A204.1 (cell line): Measurements from ENCODE around the gene ERGIC1.
A peak's percentile ranks its signal among the peaks of the same experiment; 100 is the strongest.
"Not testable (repeated sequence)": the region's sequence is repeated elsewhere in the genome, so short reads cannot be mapped to it uniquely, and the experiment has no call there.

Experiments used
- FAIRE-seq: peaks from 2 replicates; lab custom pipeline; 2012; peaks lifted over from hg19 to GRCh38; lab: Jason Lieb, UNC

ERGIC1 gene

DNA sequence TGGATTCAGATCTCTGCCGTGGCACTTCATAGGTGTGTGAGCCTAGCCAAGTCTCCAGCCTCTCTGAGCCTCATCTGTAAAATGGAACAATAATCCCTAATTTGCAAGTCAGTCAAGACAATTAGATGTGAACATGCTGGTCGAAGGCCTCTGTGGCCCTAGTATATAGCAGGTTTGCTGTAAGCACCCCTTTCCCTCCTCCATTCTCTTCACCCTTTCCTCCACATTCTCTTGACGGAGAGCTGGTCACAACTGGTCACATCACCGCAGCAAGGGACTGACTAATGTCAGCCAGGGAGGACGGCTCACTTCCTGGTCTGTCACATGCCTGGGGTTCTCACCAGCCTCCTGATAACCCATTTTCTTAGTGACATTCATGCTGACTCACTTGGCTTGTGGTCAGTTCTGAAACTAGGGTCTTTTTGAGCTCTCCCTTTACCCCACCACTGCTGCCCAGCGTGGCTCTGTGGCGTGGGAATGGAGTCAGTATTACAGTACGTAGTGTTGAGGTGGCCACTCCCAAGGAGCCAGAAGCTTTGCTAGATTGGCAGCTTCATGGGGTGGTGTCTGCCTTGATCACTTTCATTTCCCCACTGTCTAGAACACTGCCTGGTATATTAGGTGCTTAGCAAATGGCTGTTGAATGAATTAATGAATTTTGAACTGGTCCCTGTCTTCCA is 47.8 kb downstream of the ERGIC1 start:
- FAIRE-seq: no peak

GRCh38 chr5:172883066-172883465 is 49.0 kb downstream of the ERGIC1 start:
- no peak for FAIRE-seq

GRCh38 chr5:172885597-172886340 is 51.7 kb downstream of the ERGIC1 start:
- FAIRE-seq: no peak

- FAIRE-seq: no peak
These were observed 52.4 kb downstream of the ERGIC1 start for GRCh38 chr5:172886476-172886875.

DNA sequence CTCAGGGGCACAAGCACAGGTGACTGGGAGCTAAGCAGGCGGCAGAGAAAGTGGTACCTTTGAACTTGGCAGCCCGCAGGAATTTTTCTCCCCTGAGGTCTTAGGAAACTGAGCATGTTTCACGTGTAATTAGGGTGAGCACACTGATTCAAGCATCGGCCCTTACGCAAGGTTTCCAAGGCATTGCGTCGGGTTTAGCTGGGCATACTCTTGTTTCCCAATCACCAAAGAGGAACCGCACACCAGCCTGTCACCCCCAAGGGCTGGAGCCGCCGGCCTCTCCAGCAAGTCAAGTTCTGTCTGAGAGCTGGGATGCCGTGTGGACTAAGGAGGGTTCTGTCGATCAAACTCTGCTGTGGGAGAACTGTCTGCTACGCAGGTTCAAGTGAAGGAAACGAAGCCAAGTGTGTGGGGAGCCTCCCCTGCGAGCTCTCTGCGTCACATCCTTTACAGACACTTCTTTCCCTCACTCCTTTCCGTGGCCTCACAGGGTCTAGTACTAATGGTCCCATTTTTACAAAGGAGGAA is 53.0 kb downstream of the ERGIC1 start:
- FAIRE-seq: no peak

DNA sequence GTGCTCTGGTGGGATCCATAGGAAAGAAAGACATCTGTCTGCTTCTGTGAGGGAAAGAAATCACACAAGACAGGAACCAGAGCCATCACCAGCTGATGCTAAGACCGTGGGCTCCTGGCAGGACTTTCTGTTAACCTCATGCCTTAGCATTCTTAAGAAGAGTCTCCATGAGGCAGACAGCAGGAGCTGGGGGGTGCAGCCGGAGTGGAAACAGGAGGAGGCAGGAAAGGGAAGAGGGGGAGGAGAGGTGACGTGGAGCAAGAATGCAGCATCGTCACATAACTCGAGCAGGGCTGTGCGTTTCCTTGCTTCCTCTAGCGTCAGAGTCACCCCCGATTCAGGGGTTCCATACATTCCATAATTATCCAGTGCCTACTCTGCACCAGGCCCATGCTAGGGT is 53.6 kb downstream of the ERGIC1 start:
- no peak for FAIRE-seq

- FAIRE-seq: no peak
These were observed 56.6 kb downstream of the ERGIC1 start for GRCh38 chr5:172890659-172891058.

GRCh38 chr5:172891716-172892421 is 57.8 kb downstream of the ERGIC1 start:
- no peak for FAIRE-seq

GRCh38 chr5:172892713-172893112 is 58.7 kb downstream of the ERGIC1 start:
- FAIRE-seq: no peak

GRCh38 chr5:172894767-172895388 is 60.8 kb downstream of the ERGIC1 start:
- FAIRE-seq: no peak

GRCh38 chr5:172895549-172895948 is 61.5 kb downstream of the ERGIC1 start:
- FAIRE-seq: no peak

DNA sequence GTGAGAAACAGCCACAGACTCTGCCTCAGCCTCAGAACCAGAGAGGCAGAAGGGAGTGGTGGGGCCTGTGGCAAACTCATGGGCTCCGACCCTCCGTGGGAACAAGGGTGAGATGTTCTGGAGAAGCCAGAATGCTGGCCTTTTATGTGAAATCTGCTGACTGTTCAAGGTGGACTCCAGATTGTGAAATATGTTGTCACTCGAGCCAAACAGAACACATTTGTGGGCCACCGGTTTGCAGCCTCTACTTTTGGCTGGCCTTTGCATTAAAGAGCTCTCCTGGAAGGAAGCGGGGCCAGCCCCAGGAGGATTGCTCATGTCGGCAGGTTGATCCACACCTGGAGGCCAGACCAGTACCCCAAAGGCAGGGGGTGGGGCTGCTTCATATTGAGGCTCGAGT is 62.4 kb downstream of the ERGIC1 start:
- no peak for FAIRE-seq

GRCh38 chr5:172897067-172897466 is 63.0 kb downstream of the ERGIC1 start:
- not testable (repeated sequence) for FAIRE-seq

DNA sequence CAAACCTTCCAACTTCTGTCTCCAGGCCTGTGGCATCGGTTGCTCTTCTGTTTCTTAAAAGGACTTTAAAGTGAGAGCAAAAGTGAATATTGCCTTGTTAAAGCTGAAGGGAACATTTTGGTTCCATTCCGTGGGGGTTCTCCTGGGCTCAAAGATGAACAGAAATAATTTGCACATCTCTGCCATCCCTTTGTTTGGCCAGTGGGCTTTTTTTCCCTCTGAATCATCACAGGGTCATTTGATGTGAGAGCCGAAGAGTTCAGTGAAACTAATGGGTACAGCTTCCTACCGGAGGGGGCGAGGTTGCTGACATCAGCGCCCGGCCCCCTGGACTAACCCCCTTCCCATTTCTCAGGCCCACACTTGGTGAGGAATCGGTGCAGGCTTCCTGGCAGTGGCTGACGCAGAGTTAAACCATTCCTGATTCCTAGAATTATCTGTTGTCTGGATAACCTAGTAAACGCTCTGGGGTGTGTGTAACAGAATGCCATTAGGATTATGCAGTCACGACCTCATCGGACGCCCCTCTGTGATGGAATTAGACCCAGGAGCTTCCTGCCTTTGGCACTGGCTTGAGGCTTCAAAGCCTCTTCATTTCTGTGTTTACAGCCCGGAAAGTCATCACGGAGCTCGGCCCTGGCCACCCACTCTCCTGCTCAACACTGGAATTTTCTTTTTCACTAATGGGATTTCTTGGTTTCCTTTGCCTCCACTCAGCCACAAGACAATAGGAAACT is 63.6 kb downstream of the ERGIC1 start:
- peak; percentile 40 for FAIRE-seq

- no peak for FAIRE-seq
These were observed 64.3 kb downstream of the ERGIC1 start for GRCh38 chr5:172898218-172898842.

DNA sequence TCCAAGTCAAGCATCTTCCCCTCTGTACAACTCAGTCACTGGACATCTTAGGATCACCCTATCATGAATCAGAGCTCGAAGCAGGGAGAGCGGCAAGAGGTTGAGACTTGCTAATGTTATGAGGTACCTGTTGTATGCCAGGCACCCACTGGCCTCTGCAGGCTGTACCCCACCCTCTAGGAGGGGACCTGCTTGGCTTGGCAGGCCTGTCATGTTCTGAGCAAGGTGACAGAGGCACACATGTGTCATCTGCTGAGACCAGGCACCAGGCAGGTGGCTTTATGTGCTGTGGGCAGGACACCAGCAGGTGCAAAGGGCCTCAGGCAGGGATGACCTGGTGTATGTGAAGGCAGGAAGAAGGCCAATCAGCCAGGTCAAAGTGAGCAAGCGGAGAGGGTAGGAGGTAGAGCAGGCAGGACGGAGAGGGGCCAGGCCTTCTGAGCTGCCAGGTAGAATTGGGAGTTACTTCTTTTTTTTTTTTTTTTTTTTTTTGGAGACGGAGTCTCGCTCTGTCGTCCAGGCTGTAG is 64.9 kb downstream of the ERGIC1 start:
- no peak for FAIRE-seq

DNA sequence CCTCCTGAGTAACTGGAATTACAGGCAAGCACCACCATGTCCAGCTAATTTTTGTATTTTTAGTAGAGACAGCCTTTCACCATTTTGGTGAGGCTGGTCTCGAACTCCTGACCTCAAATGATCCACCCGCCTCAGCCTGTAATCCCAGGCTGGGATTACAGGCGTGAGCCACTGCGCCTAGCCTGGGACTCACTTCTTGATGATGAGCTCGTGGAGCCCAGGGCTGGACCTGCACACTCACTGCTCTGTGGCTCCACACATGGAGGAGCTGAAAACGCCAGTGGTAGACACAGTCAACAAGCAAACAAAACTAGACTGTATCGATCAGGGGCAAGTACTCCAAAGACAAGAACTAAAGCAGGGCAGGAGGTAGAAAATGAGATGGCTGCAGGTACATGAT is 65.4 kb downstream of the ERGIC1 start:
- FAIRE-seq: no peak

DNA sequence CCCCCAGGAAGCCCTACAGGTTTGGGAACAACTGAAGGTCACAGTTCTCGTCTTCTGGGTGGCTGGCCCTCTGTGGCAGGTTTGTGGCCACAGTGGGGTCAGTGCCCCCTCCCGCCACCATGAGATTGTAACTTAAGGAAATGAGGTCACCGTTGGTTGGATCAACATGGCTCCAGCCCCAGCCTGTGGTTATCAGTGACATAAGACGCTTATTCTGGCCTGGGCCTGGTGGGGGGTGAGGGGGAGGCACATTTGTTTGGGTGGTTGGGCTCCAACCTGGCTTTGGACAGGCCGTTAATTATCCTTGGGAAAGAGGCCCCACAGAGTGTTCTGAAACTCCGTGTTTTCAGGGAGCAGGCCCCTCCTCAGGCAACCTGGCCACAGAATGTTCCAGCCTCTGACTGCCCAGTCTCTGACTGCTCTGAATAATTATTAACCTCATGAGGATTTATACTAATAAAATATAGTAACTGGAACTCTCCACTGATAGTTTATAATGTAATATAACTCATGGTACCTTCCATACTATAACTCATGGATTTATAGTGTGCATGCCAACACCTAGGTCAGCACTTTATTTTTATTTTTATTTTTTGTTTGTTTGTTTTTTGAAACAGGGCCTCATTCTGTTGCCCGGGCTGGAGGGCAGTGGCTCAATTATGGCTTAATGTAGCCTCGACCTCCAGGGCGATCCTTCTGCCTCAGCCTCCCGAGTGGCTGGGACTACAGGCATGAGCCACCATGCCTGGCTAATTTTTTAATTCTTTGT is 67.1 kb downstream of the ERGIC1 start:
- no peak for FAIRE-seq

GRCh38 chr5:172901788-172902496 is 67.9 kb downstream of the ERGIC1 start:
- FAIRE-seq: no peak
